Cardiac ventricle fibroblast (primary cell): ENCODE measurements around the gene LARP7. TPM values are rescaled to one million over a fixed set of nuclear protein-coding genes. Genes with fewer than 3 reads are reported as not detected.

ENCODE experiments used
- total RNA-seq: library from RNA; depleted of rRNA; stranded (reverse); fragments of >200 nt; gene quantifications from 2 replicates; pipeline ENCODE4 v1.2.3, GENCODE V29; 2015

LARP7 gene
- total RNA-seq = 21.9 and 23.5 TPM in 2 replicates

DNA sequence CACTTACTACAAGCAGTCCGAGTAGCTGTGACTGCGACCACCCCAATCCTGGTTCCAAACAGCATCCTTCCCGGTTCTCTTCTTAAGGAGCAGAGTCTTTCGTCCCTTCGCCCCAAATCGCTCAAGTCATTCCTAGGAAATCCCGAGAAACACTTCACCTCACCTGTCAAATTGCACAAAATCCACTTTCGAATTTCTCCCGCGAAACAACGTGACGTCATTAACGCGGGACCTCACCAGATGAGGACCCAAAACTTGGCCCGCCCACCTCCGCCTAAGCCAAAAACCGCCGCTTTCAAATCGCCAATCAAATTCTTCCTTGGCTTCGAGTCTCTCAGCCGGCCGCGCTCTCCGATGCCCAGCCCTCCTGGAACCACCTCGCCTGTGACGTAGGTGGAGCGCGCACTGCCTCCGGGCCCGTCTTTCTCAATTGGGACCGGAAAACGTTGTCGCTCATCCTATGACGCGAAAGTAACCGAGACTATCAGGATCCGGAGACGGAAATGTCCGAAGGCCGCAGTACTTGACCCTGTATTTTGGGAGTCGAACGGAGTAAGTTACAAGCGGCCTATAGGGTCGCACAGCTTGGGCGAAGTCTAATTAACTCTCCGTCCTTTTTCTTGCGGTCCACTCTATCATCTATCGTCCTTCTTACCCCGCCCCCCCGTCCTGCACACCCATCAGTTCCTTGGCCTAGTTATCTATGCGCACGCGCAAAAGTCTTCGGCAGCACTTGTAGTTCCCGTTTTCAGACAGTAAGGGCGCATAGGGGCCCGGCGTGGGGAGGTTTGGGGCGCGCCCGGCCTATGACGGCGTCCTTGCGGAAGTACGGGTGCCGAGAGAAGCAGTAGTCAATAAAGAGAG is at the start of gene LARP7, which contains the start of gene ZGRF1:
Gene LARP7 (plus strand): TSS at position 456 of the 864 bp plus-strand sequence. CDS start 7,527 bp downstream, outside the sequence.
Gene ZGRF1 (minus strand): TSS at position 222 of the 864 bp plus-strand sequence. CDS start 3,733 bp downstream, outside the sequence.

Other genes starting within 250 kb of the LARP7 start
- not detected in 2 replicates for gene NEUROG2, start 121.0 kb upstream of the LARP7 start, total RNA-seq
- 1.3 and 3.1 TPM in 2 replicates for gene ZGRF1, start 234 bp upstream of the LARP7 start, total RNA-seq